HepG2 (cell line): ENCODE data around the gene GIPC1. TPM values are rescaled to one million over a fixed set of nuclear protein-coding genes. Genes with fewer than 3 reads are reported as not detected.

Experiments used
- AHDC1 ChIP-seq: sonication (generic); formaldehyde crosslinking; IDR thresholded peaks from 2 replicates; pipeline ENCODE4 v1.5.1; 2020; ENCODE audit warnings: mild to moderate bottlenecking, missing genetic modification reagents, borderline replicate concordance
- DMTF1 ChIP-seq: sonication (generic); formaldehyde crosslinking; IDR thresholded peaks from 2 replicates; pipeline ENCODE4 v1.4.0; 2020; ENCODE audit warnings: mild to moderate bottlenecking, missing genetic modification reagents
- JDP2 ChIP-seq: sonication (generic); formaldehyde crosslinking; IDR thresholded peaks from 2 replicates; pipeline ENCODE4 v1.8.1; 2022; ENCODE audit warnings: missing genetic modification reagents, borderline replicate concordance
- NFIB ChIP-seq: sonication (generic); formaldehyde crosslinking; IDR thresholded peaks from 2 replicates; pipeline ENCODE4 v1.9.0; 2021; ENCODE audit warnings: missing genetic modification reagents, mild to moderate bottlenecking, borderline replicate concordance
- NFKBIZ ChIP-seq: IDR thresholded peaks from 2 replicates; pipeline ENCODE4 v1.6.1; 2018; ENCODE audit warnings: missing genetic modification reagents, missing compliant biosample characterization
- NR2F1 ChIP-seq, 2 experiments: fragments of 450-650 bp in 1 of 2; formaldehyde crosslinking in 1 of 2; IDR thresholded peaks; 2 replicates each; pipeline versions ENCODE4 v1.5.0 to v1.6.1; 2016 to 2020; ENCODE audit warnings: mild to moderate bottlenecking in 1 of 2, missing compliant biosample characterization in 1 of 2, missing genetic modification reagents in 1 of 2, moderate library complexity in 1 of 2
- ONECUT2 ChIP-seq: sonication (generic); formaldehyde crosslinking; IDR thresholded peaks from 2 replicates; pipeline ENCODE4 v1.4.0; 2020; ENCODE audit warnings: missing genetic modification reagents
- REXO4 ChIP-seq: sonication (generic); formaldehyde crosslinking; IDR thresholded peaks from 2 replicates; pipeline ENCODE4 v1.8.0; 2022; ENCODE audit warnings: missing genetic modification reagents, mild to moderate bottlenecking, borderline replicate concordance
- SIN3A ChIP-seq: IDR thresholded peaks from 2 replicates; pipeline ENCODE4 v1.6.1; 2011; ENCODE audit warnings: low read depth, mild to moderate bottlenecking, control low read depth, low read length, borderline replicate concordance
- SRSF1 ChIP-seq: fragments of 200-400 bp; formaldehyde crosslinking; optimal IDR thresholded peaks from 2 replicates; pipeline ENCODE3; 2017; ENCODE audit warnings: mild to moderate bottlenecking, low read depth, low read length, moderate library complexity
- ZNF124 ChIP-seq: sonication (generic); formaldehyde crosslinking; IDR thresholded peaks from 2 replicates; pipeline ENCODE4 v1.4.0; 2020; ENCODE audit warnings: missing genetic modification reagents
- ZNF143 ChIP-seq: sonication (generic); formaldehyde crosslinking; IDR thresholded peaks from 2 replicates; pipeline ENCODE4 v1.4.0; 2020; ENCODE audit warnings: missing genetic modification reagents
- ZNF20 ChIP-seq: sonication (generic); formaldehyde crosslinking; IDR thresholded peaks from 2 replicates; pipeline ENCODE4 v1.4.0; 2020; ENCODE audit warnings: mild to moderate bottlenecking, moderate library complexity, missing genetic modification reagents
- ZNF234 ChIP-seq: sonication (generic); formaldehyde crosslinking; conservative IDR thresholded peaks from 2 replicates; pipeline ENCODE4 v1.5.1; 2020; ENCODE audit warnings: mild to moderate bottlenecking, missing genetic modification reagents
- ZNF280B ChIP-seq: sonication (generic); formaldehyde crosslinking; IDR thresholded peaks from 2 replicates; pipeline ENCODE4 v1.5.0; 2020; ENCODE audit warnings: missing genetic modification reagents, mild to moderate bottlenecking, borderline replicate concordance
- ZNF510 ChIP-seq: sonication (generic); formaldehyde crosslinking; IDR thresholded peaks from 2 replicates; pipeline ENCODE4 v1.4.0; 2020; ENCODE audit warnings: low read depth, mild to moderate bottlenecking, missing genetic modification reagents
- ZNF644 ChIP-seq: IDR thresholded peaks from 2 replicates; pipeline ENCODE4 v1.6.1; 2016; ENCODE audit warnings: low read depth
- ZNF788 ChIP-seq: sonication (generic); formaldehyde crosslinking; IDR thresholded peaks from 2 replicates; pipeline ENCODE4 v1.5.0; 2020; ENCODE audit warnings: mild to moderate bottlenecking, missing genetic modification reagents, borderline replicate concordance
- ZNF816 ChIP-seq: sonication (generic); formaldehyde crosslinking; IDR thresholded peaks from 2 replicates; pipeline ENCODE4 v1.8.0; 2022; ENCODE audit warnings: missing genetic modification reagents, mild to moderate bottlenecking, borderline replicate concordance
- ZNF83 ChIP-seq: sonication (generic); formaldehyde crosslinking; IDR thresholded peaks from 2 replicates; pipeline ENCODE4 v1.4.0; 2020; ENCODE audit warnings: missing genetic modification reagents, mild to moderate bottlenecking, borderline replicate concordance
- polyA plus RNA-seq, 8 experiments: library from polyadenylated mRNA; depleted of rRNA in 3 of 8; stranded (reverse) in 7 of 8; unstranded in 1 of 8; fragments of >200 nt; fragmentation: Illumina TruSeq in 4 of 8; extraction: Trizol in 4 of 8; gene quantifications; 2 replicates each; pipeline versions ENCODE4 v1.2.1 to v1.2.3, GENCODE V29; 2011 to 2016; ENCODE audit warnings: low read depth in 4 of 8, missing spikeins in 1 of 8, mixed read lengths in 1 of 8; ENCODE audit not compliant: insufficient read depth in 1 of 8
- total RNA-seq, 5 experiments: library from RNA; depleted of rRNA; stranded (reverse); fragments of >200 nt; fragmentation: Illumina TruSeq; extraction: Trizol; gene quantifications; 2 replicates each; pipeline ENCODE4 v1.2.3, GENCODE V29; 2016; ENCODE audit warnings: low read depth in 1 of 5

GIPC1 gene
- total and polyA plus RNA-seq, 2 of the 13 experiments (the other 11 are each of a cell fraction or from before 2014, with no cell fraction given): 27.1 to 48.1 TPM

- TF ChIP-seq ZNF280B (no peak), ZNF644 (CRISPR knock-in tag) (0 out of 2 replicates have a peak, but pooled peaks have one; percentile 45), ZNF510 (CRISPR knock-in tag) (no peak), REXO4 (no peak), ZNF816 (CRISPR knock-in tag) (no peak), NFIB (CRISPR knock-in tag) (no peak), NFKBIZ (peak; percentile 40), NR2F1 (CRISPR knock-in tag; IDR thresholded peaks at IDR 0.05) (peak in 1 of 2 experiments; percentile 6; a peak in 1 of 4 replicates), ZNF83 (no peak), ZNF124 (no peak; the same call in 1 of the 2 replicates), SRSF1 (no peak), DMTF1 (CRISPR knock-in tag) (no peak), ONECUT2 (CRISPR knock-in tag) (no peak), ZNF143 (no peak), AHDC1 (CRISPR knock-in tag) (peak; percentile 72; the same call in 1 of the 2 replicates), ZNF20 (CRISPR knock-in tag) (no peak), ZNF788 (CRISPR knock-in tag) (no peak), SIN3A (no peak), JDP2 (no peak), ZNF234 (CRISPR knock-in tag) (no peak)
Measured at GRCh38 chr19:14519860-14520407, 24.0 kb upstream of the GIPC1 start (continued).
